Trophoblast cell (in vitro differentiated cells and primary cell): ENCODE results near the gene HECW1.
A peak's percentile ranks its signal among the peaks of the same experiment; 100 is the strongest.
"Not testable (repeated sequence)": the region's sequence is repeated elsewhere in the genome, so short reads cannot be mapped to it uniquely, and the experiment has no call there.

Experiments
- DNase-seq, 2 donors: peaks; one replicate each; pipeline ENCODE4 v3.0.0-alpha.2; 2016
- H2AFZ ChIP-seq: 2 replicates; pipeline ENCODE4 v1.6.1; 2013; ENCODE audit warnings: low read length, moderate library complexity, mild to moderate bottlenecking; ENCODE audit not compliant: insufficient read depth, poor library complexity
- H2AK5ac ChIP-seq: 2 replicates; pipeline ENCODE4 v1.6.1; 2013; ENCODE audit warnings: mild to moderate bottlenecking, low read length
- H2BK120ac ChIP-seq: 2 replicates; pipeline ENCODE4 v1.6.1; 2013; ENCODE audit warnings: low read length, mild to moderate bottlenecking, moderate library complexity; ENCODE audit not compliant: insufficient read depth, poor library complexity
- H2BK12ac ChIP-seq: 2 replicates; pipeline ENCODE4 v1.6.1; 2013; ENCODE audit warnings: mild to moderate bottlenecking, low read length, moderate library complexity
- H2BK5ac ChIP-seq: 2 replicates; pipeline ENCODE4 v1.6.1; 2013; ENCODE audit warnings: low read length, low read depth, moderate library complexity, mild to moderate bottlenecking; ENCODE audit not compliant: poor library complexity
- H3K14ac ChIP-seq: 2 replicates; pipeline ENCODE4 v1.6.1; 2013; ENCODE audit warnings: mild to moderate bottlenecking, low read length
- H3K18ac ChIP-seq: 2 replicates; pipeline ENCODE4 v1.6.1; 2013; ENCODE audit warnings: mild to moderate bottlenecking, low read length
- H3K23ac ChIP-seq: 2 replicates; pipeline ENCODE4 v1.6.1; 2013; ENCODE audit warnings: low read length
- H3K27ac ChIP-seq: 2 replicates; pipeline ENCODE4 v1.5.1; 2013; ENCODE audit warnings: low read depth, mild to moderate bottlenecking, inconsistent platforms, low read length, moderate library complexity
- H3K27me3 ChIP-seq: 2 replicates; pipeline ENCODE4 v1.6.1; 2013; ENCODE audit warnings: inconsistent platforms, mild to moderate bottlenecking, low read length, moderate library complexity; ENCODE audit not compliant: insufficient read depth
- H3K36me3 ChIP-seq, 2 experiments: 1 replicate in 1 of 2; 2 replicates in 1 of 2; pipeline ENCODE4 v1.6.1; 2013; ENCODE audit warnings: low read length in 2 of 2, mild to moderate bottlenecking in 2 of 2, moderate library complexity in 1 of 2; ENCODE audit not compliant: insufficient read depth in 2 of 2, control insufficient read depth in 1 of 2
- H3K4ac ChIP-seq: 2 replicates; pipeline ENCODE4 v1.6.1; 2013; ENCODE audit warnings: low read depth, mild to moderate bottlenecking, low read length, moderate library complexity
- H3K4me1 ChIP-seq, 2 experiments: 1 replicate in 1 of 2; 2 replicates in 1 of 2; pipeline ENCODE4 v1.6.1; 2013; ENCODE audit warnings: low read length in 2 of 2, mild to moderate bottlenecking in 2 of 2, moderate library complexity in 1 of 2; ENCODE audit not compliant: insufficient read depth in 2 of 2, control insufficient read depth in 1 of 2
- H3K4me2 ChIP-seq: 2 replicates; pipeline ENCODE4 v1.6.1; 2013; ENCODE audit warnings: inconsistent platforms, mild to moderate bottlenecking, low read length, moderate library complexity
- H3K4me3 ChIP-seq: 2 replicates; pipeline ENCODE4 v1.5.1; 2013; ENCODE audit warnings: mild to moderate bottlenecking, low read depth, low read length, inconsistent platforms
- H3K79me1 ChIP-seq: one replicate; pipeline ENCODE4 v1.6.1; 2013; ENCODE audit warnings: low read length
- H3K79me2 ChIP-seq: 2 replicates; pipeline ENCODE4 v1.6.1; 2013; ENCODE audit warnings: low read length, mild to moderate bottlenecking; ENCODE audit not compliant: control insufficient read depth, insufficient read depth, poor library complexity
- H3K9ac ChIP-seq: 2 replicates; pipeline ENCODE4 v1.6.1; 2013; ENCODE audit warnings: mild to moderate bottlenecking, low read length
- H3K9me3 ChIP-seq: 2 replicates; pipeline ENCODE4 v1.6.1; 2013; ENCODE audit warnings: low read depth, mild to moderate bottlenecking, control low read depth, inconsistent platforms, low read length; ENCODE audit not compliant: insufficient read depth
- H4K12ac ChIP-seq: 2 replicates; pipeline ENCODE4 v1.6.1; 2013; ENCODE audit warnings: low read depth, mild to moderate bottlenecking, low read length, moderate library complexity
- H4K8ac ChIP-seq: 2 replicates; pipeline ENCODE4 v1.6.1; 2013; ENCODE audit warnings: low read depth, mild to moderate bottlenecking, low read length, moderate library complexity
- H4K91ac ChIP-seq: one replicate; pipeline ENCODE4 v1.6.1; 2013; ENCODE audit warnings: low read depth, mild to moderate bottlenecking, low read length, moderate library complexity
- WGBS: extraction: QIAGEN DNeasy Blood & Tissue Kit; methylation state at CpG from one replicate; pipeline ENCODE4 v1.1.7; 2013; ENCODE audit warnings: missing lambda C conversion rate; ENCODE audit not compliant: insufficient read length, insufficient coverage; ENCODE audit errors: extremely low coverage; 5-methylcytosine and 5-hydroxymethylcytosine counted together

HECW1 gene

DNA sequence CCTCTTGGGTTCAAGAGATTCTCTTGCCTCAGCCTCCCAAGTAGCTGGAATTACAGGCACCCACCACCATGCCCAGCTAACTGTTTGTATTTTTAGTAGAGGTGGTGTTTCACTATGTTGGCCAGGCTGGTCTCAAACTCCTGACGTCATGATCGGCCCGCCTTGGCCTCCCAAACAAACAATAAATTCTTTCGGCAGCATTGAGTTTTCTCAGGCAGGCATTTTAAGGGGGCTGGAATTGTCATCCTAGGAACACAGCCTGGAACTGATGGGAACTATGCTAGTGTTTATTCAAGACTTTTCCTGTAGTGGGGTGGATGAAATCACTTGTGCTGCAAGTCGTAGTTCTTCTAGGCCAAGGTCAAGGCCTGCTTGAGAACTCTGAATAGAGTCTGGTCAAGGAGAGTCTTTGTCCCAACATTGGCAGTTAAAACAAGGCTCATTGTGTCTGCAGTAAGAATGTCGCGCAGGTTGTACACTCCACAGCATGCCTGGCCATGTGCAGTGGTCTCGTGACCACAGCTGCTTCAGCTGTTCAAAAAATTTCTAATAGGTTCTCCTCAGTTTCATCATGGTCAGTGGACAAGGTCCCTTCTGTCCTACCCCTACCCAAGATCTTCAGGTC, 92.8 kb downstream of the HECW1 start:
- no peaks in the 10 kb centered on the region for H3K4me1 ChIP-seq
- H3K79me2 ChIP-seq, result no peaks in the 10 kb centered on the region
- no peaks in the 10 kb centered on the region for H3K9me3 ChIP-seq
- no peak overlapping the region for H4K91ac ChIP-seq
- H3K18ac ChIP-seq, result no peak overlapping the region
- no peaks in the 10 kb centered on the region for H3K79me1 ChIP-seq
- no peak overlapping the region for H3K9ac ChIP-seq
- H2BK120ac ChIP-seq, result no peak overlapping the region
- no peak overlapping the region for H3K4me2 ChIP-seq
- H3K27me3 ChIP-seq, result no peaks in the 10 kb centered on the region
- H2BK5ac ChIP-seq, result no peak overlapping the region
- WGBS, result no CpG with 5 or more reads among the region's 8 CpGs
- no peak overlapping the region for H4K8ac ChIP-seq
- H3K36me3 ChIP-seq, result no peaks in the 10 kb centered on the region
- H3K4me3 ChIP-seq, result no peak overlapping the region
- no peak overlapping the region for H3K23ac ChIP-seq
- H2AFZ ChIP-seq, result no peak overlapping the region
- H3K14ac ChIP-seq, result no peak overlapping the region
- no peak for DNase-seq
- H2AK5ac ChIP-seq, result no peak overlapping the region
- no peak overlapping the region for H2BK12ac ChIP-seq
- no peak overlapping the region for H4K12ac ChIP-seq
- no peak overlapping the region for H3K4ac ChIP-seq
- H3K27ac ChIP-seq, result no peak overlapping the region

DNA sequence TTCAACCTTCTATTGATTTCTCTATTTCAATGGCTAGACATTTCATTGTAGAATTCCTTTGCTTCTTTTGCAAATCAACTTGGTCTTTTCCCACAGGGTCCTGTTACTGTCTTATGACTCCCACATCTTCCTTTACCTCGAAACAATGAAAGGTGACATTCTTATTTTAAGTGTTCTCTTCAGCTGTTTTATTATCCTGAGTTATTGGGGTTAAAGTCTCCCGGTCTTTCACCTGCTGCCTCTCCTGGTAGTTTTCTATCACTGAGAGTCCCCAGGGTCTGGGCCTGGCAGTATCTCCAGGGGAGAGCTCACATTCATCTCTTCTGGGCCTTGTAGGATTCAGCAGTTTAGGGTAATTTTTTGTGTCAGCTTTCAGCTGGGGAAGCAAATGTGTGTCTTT, 95.8 kb downstream of the HECW1 start:
- Histone ChIP-seq H3K9ac (no peak overlapping the region), H2AK5ac (no peak overlapping the region), H3K27me3 (no peaks in the 10 kb centered on the region), H3K79me1 (peaks cover 2% of the 10 kb centered on the region), H3K27ac (no peak overlapping the region), H3K4me2 (no peak overlapping the region), H4K8ac (no peak overlapping the region), H3K23ac (no peak overlapping the region), H2BK12ac (no peak overlapping the region), H4K91ac (no peak overlapping the region), H3K14ac (no peak overlapping the region), H3K18ac (no peak overlapping the region), H3K36me3 (no peaks in the 10 kb centered on the region), H3K9me3 (no peaks in the 10 kb centered on the region), H3K4ac (no peak overlapping the region), H2BK120ac (no peak overlapping the region), H3K4me1 (no peaks in the 10 kb centered on the region), H3K4me3 (no peak overlapping the region), H2AFZ (no peak overlapping the region), H4K12ac (no peak overlapping the region), H3K79me2 (no peaks in the 10 kb centered on the region), H2BK5ac (no peak overlapping the region)
- no CpG with 5 or more reads among the region's 2 CpGs for WGBS
- DNase-seq, result no peak

DNA sequence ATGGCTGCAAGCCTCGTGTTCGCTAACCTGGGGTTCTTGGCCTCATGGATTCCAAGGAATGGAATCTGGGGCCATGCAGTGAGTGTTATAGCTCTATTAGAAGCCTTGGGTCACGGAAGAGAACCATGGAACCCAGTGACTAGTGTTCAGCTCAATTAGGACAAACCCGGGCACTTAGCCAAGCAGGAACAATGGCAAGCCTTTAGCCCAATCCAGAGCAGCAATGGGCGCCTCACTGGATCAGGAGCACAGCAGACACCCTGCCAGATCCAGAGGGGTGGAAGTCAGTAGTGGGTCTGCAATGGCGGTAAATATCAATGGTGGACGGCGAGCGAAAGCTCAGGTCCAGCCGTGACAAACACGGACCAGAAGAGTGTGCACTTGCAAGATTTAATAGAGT, 98.1 kb downstream of the HECW1 start:
- H3K79me2 ChIP-seq, H3K4me1 ChIP-seq, H4K91ac ChIP-seq, H3K79me1 ChIP-seq, H2BK12ac ChIP-seq, H3K18ac ChIP-seq, H4K8ac ChIP-seq, H2BK5ac ChIP-seq, H3K4me2 ChIP-seq, DNase-seq, H3K36me3 ChIP-seq, H3K27me3 ChIP-seq, H3K4ac ChIP-seq, H4K12ac ChIP-seq, H2AK5ac ChIP-seq, H3K9ac ChIP-seq, H2BK120ac ChIP-seq, H3K14ac ChIP-seq, H2AFZ ChIP-seq, H3K9me3 ChIP-seq, H3K23ac ChIP-seq, H3K27ac ChIP-seq, H3K4me3 ChIP-seq: not testable (repeated sequence)
- WGBS, result no CpG with 5 or more reads among the region's 11 CpGs

DNA sequence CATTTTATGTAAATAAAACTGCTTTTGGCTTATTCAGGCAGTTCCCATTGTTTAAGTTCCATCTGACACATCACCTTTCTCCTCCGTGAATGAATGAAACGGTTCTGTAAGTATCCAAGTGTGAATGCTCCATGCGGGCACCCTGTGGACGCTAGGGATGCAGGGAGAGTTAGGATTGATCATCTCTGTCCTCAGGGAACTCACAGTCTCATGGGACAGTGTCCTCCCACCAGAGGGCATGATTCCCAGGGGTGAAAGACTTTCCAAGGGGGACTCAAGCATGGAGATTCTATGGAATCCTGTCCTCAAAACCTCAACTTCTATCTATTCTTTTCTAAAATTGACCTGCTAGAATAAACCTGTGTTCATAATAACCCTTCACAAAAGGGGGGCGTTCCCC, 98.8 kb downstream of the HECW1 start:
- H3K27ac ChIP-seq, result no peak overlapping the region
- no peaks in the 10 kb centered on the region for H3K9me3 ChIP-seq
- H2BK12ac ChIP-seq, result peak overlapping the region; percentile 19
- H3K27me3 ChIP-seq, result no peaks in the 10 kb centered on the region
- no peak overlapping the region for H3K18ac ChIP-seq
- peak; percentile 67 to 83 for DNase-seq
- H2BK5ac ChIP-seq, result peak overlapping the region; percentile 14
- H2AK5ac ChIP-seq, result no peak overlapping the region
- H2BK120ac ChIP-seq, result peak overlapping the region; percentile 35
- H2AFZ ChIP-seq, result no peak overlapping the region
- no peak overlapping the region for H3K4ac ChIP-seq
- no peaks in the 10 kb centered on the region for H3K4me1 ChIP-seq
- H3K23ac ChIP-seq, result no peak overlapping the region
- WGBS, result no CpG with 5 or more reads among the region's 5 CpGs
- no peaks in the 10 kb centered on the region for H3K36me3 ChIP-seq
- H4K91ac ChIP-seq, result no peak overlapping the region
- no peak overlapping the region for H4K8ac ChIP-seq
- H4K12ac ChIP-seq, result no peak overlapping the region
- no peak overlapping the region for H3K4me3 ChIP-seq
- no peak overlapping the region for H3K9ac ChIP-seq
- no peak overlapping the region for H3K4me2 ChIP-seq
- no peaks in the 10 kb centered on the region for H3K79me2 ChIP-seq
- H3K79me1 ChIP-seq, result peaks cover 2% of the 10 kb centered on the region
- peak overlapping the region; percentile 4 for H3K14ac ChIP-seq
